Mammary microvascular endothelial cell (primary cell): Measurements from ENCODE around the gene RIMKLB. TPM values are rescaled to one million over a fixed set of nuclear protein-coding genes. Genes with fewer than 3 reads are reported as not detected.

Experiments
- total RNA-seq: library from RNA; depleted of rRNA; stranded (reverse); fragments of >200 nt; gene quantifications from 2 replicates; pipeline ENCODE4 v1.2.3, GENCODE V29; 2015

The RIMKLB gene, protein sequence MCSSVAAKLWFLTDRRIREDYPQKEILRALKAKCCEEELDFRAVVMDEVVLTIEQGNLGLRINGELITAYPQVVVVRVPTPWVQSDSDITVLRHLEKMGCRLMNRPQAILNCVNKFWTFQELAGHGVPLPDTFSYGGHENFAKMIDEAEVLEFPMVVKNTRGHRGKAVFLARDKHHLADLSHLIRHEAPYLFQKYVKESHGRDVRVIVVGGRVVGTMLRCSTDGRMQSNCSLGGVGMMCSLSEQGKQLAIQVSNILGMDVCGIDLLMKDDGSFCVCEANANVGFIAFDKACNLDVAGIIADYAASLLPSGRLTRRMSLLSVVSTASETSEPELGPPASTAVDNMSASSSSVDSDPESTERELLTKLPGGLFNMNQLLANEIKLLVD
- 23.0 and 23.9 TPM in 2 replicates for total RNA-seq

DNA sequence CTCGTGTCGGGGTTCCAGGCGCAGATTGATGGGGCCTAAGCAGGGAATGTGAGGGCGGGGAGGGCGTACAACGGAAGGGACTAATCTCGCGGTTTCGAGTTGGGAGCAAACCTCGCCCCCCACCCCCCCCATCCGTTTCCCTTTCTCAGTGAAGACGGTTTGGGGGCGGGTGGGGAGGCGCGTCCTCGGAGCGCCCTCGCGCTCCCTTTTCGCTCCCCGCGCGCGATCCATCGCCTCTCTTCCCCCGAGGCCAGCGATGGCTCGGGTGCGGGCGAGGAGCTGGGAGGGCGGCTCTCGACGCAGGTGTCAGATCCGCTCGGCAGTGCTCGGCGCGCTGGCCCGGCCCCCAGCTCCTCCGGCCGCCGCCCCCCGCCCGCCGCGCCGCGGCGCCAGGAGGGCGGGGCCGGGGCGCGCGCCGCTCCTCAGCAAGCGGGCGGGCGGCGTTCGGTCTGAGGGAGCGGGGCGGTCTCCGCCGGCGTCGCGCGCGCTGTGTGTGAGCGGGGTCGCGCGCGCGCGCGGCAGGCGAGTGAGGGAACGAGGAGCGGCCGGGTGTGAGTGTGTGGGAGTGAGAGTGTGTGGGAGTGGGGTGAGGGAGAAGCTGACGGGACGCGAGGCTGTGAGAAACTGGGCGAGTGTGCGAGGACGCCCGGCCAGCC lies at the start of gene RIMKLB:
RIMKLB (plus strand) TSS at position 516 of the 656 bp plus-strand sequence. CDS start 15,876 bp downstream, outside the sequence.

DNA sequence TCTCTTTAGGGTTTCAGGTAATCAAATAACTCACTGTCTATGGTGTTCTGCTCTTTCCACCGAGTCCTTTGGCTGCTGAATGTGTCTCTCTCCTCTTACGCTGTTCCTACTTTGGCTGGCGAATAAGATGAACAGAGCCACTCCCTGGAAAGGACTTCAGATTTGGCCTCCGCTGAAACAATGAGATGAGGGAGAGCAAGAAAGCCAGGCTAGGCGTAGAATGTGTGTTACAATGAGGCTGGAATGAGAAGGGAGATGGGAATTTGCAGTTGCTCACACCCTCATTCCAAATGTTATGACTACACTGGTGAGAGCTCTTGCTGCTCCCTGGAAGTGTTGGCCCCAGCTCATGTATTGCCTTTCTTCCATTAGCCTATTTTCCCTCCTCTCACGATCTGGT lies 35.2 kb upstream of the RIMKLB start, which contains the start of gene MFAP5:
MFAP5 (minus strand) TSS at position 234 of the 400 bp plus-strand sequence. CDS start 722 bp downstream, outside the sequence.

DNA sequence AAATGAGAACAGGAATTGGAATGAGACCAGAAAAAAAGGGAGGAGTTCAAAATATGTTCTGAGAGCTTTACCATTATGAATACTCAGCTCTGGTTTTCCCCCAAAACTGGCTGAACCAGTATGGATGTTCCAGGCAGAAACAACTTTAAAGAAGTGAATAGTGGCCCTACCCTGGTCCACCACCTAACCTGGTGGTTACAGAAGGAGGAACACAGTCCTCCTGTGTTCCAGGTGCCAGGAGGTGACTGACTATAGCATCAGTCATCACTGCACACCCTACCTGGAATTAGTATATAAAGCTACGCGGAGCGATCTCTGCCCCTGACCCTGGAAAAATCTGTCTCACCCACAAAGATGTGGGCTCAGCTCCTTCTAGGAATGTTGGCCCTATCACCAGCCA lies 124.5 kb downstream of the RIMKLB start, which contains the start of gene A2ML1:
A2ML1 (plus strand) TSS at position 324 of the 400 bp plus-strand sequence; CDS start at position 355, 31 bp downstream.

Other genes with a start within 250 kb of the RIMKLB start
- gene CLEC6A, start 242.0 kb upstream of the RIMKLB start, total RNA-seq: not detected in 2 replicates
- gene CLEC4D, start 184.5 kb upstream of the RIMKLB start, total RNA-seq: not detected in 2 replicates
- gene CLEC4E, start 157.1 kb upstream of the RIMKLB start, total RNA-seq: not detected in 2 replicates
- not detected in 2 replicates for gene AICDA, start 85.1 kb upstream of the RIMKLB start, total RNA-seq
- gene MFAP5, start 35.2 kb upstream of the RIMKLB start, total RNA-seq: not detected in 2 replicates
- not detected in 2 replicates for gene A2ML1, start 124.6 kb downstream of the RIMKLB start, total RNA-seq
- 8.5 and 27.7 TPM in 2 replicates for gene PHC1, start 216.5 kb downstream of the RIMKLB start, total RNA-seq